H54 (cell line): ENCODE data around the gene MAP2K5.

Experiments used
- DNase-seq: peaks from one replicate; pipeline ENCODE4 v3.0.0; 2011; ENCODE audit warnings: low spot score, mixed read lengths; ENCODE audit not compliant: insufficient read length
- FAIRE-seq: peaks from 3 replicates; lab custom pipeline; 2011; peaks lifted over from hg19 to GRCh38; lab: Jason Lieb, UNC
- POLR2A ChIP-seq: IDR thresholded peaks from 2 replicates; pipeline ENCODE4 v1.6.1; 2011; ENCODE audit warnings: low read depth, mild to moderate bottlenecking, low read length

MAP2K5 gene

DNA sequence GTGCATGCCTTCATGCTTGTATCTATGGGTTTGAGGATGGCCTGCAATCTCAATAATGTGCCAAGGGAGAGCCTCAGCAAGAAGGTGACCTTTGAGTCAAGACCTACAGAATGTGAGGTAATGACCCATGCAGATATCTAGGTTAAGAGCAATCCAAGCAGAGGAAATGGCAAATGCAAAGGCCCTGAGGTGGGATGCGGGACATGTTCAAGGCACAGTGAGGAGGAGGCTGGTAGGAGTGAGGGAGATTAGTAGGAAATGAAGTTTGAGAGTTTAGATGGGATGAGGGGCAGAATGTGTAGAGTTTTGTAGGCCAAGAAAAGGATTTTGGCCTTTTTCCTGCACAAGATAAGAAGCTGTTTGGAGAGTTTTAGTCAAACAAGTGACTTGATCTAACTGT lies 4.7 kb upstream of the MAP2K5 start:
- TF ChIP-seq POLR2A: no peak
- DNase-seq (no peak), FAIRE-seq (no peak)

DNA sequence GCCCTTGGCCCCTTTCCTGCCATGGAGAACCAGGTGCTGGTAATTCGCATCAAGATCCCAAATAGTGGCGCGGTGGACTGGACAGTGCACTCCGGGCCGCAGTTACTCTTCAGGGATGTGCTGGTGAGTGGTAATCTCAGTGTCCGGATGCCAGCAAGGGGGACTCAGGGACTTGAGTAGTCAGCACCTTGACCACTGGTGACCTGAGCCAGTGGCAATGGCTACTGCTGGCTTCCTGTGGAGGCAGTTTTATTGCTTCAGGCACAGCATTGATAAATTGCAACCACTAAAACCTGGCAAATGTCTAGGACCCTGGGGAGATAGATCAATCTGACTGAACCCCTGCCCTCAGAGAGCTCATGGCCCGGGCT lies 830 bp downstream of the MAP2K5 start:
- no peak for TF ChIP-seq POLR2A
- no peak for FAIRE-seq

DNA sequence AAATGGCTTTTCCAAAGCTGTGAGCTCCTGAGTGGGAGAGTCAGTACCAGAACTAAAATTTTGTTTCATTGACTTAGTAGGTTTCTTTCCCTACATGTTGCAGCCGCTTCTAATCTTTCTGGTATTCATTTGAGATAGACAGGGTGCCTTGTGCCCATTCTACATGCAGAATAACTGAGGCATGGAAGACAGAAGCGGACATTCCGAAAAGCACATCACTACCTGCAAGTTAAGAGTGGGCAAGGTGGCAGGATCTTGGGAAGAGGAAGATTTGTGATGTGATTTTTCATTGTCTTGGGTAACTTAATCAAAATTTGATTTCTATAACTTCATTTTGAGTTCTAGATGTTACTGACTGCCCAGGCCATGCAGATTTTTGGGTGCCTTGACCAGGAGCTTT lies 2.0 kb downstream of the MAP2K5 start:
- FAIRE-seq (no peak), DNase-seq (no peak)
- no peak for TF ChIP-seq POLR2A

More for the DNA sequence above, 830 bp downstream of the MAP2K5 start:
- DNase-seq: no peak

DNA sequence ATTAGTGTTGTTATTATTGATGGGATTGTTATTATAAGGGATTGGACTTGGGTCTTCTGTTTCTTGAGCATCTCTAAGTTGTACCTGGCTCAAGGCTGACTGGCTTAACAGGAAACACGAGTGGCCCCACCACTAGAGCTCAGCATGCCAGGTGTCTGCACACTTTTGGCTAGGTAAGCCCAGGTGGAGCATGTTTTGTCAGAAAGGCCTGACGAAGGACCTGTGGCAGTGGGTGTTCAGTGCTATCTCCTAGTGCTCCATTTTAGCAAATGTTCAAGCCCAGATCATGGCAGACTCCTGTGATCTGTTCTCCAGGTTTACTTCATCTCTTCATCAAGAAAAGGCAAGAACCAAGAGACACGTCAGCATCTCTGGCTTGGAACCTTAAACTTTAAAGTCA lies 3.4 kb downstream of the MAP2K5 start:
- FAIRE-seq (no peak), DNase-seq (no peak)
- TF ChIP-seq POLR2A: no peak

DNA sequence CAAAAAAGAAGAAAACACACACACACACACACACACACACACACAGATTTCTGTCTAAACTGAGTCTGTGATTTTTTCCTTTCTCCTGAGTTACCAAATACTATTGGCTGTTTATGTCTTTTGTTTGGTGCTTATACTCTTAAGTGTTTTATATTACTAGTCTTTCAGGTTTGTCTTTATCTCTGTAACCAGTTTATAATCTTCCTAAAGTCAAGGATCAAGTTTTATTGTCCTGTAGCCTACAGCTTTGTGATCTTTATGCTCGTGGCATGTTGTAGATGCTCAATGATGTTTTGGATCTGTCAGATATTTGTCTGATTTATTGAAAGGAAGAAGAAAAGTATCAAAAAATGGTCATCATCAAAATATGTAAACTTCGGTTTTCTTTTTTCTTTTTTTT lies 4.6 kb downstream of the MAP2K5 start:
- no peak for DNase-seq
- no peak for FAIRE-seq
- TF ChIP-seq POLR2A: no peak

DNA sequence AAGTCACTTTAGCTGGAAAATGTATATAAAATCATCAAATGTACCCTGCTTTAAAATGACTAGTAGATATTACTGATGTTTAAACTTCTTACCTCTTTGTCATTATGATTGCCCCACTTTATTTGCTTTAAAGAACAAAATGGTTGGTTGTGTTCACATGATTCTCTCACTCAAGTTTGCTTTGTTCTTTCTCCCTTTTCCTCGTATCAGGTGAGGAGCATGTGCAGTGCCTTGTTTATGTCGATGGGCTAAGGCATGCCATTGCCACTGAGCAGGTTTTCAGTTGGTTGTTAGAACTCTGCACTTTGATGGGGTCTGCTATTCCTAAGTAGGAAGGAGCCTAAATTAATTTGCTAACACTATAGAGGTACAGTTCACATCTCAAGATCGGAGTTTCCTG lies 5.3 kb downstream of the MAP2K5 start:
- DNase-seq (no peak), FAIRE-seq (no peak)
- TF ChIP-seq POLR2A: no peak

DNA sequence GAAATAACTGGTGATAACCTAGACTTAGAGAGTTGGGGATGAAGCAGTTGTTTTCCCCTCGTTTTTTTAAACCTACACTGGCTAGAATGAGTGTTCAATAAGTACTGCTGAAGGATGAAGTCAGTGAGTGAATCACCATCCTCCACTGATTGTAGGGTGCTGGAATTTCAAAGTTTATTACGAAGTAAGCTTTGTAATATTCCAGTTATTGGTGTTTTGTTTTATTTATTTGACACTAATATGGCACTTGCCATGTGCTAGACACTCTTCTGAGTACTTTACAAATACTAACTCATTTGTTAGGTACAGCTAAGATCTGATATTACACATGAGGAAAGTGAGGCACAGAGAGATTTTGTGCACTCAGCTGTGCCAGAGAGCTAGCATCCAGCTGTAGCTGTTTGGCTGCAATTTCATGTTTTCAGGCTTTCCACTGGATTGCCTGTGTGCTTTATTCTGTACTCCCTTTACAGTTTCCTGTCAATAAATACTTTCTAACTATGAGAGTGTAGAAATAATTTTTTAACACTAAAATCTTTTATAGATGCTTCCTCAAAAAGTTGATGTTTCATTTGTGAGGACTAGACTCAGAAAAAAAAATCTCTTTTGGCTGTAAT lies 5.8 kb downstream of the MAP2K5 start:
- no peak for TF ChIP-seq POLR2A
- DNase-seq (no peak), FAIRE-seq (no peak)

DNA sequence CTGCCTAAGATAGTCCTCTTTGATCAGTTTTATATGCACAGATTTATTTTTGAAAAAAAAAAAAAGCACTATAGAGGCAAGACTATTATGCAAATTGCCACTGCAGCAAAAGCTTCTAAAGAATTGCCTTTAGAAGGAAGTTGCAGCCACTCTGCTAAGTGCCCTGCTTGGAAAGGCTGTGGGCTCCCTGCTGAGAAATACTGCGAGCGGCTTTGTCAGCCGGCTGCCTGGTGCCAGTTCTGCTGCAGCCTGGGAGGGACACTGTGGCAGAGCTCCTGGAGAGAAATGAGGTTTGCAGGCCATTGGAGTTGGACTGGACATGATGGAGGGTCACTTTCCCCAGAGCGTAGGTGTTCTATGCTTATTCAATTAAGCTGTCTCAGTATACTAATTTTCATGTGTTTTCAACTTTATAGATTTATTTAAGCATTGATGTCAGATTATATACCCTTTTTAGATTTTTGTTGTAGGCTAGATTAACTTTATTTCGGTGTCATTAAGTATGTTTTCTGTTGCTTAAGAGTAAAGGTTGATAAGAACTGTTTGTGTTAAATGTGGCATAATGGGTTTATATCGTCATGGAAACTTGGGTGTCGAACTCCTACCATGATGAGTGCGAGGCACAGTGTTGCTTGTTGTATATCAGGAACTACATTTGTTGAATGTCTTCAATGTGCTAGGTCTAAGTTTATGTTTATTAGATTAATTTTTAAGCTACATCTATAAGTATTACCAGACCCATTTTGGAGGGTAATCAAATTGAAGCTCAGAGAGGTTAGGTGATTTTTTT lies 6.6 kb downstream of the MAP2K5 start:
- no peak for DNase-seq
- TF ChIP-seq POLR2A: no peak
- FAIRE-seq: peak; percentile 53

DNA sequence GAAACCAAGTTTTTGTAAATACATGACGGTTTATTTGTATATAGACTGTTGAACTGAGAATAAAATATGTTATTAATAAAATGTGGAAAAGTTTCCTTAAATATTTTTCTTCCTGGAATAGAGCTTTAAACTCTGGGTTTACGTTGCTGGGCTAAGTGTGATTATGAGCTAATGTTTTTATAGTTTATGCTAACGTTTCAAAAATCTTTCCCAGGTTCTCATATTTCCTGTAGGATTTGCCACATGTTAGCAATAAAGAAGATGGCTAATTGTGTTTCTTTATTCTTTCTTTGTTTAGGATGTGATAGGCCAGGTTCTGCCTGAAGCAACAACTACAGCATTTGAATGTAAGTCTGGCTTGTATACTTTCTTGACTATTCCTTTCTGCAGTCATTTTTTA lies 7.2 kb downstream of the MAP2K5 start:
- DNase-seq: no peak
- no peak for FAIRE-seq

DNA sequence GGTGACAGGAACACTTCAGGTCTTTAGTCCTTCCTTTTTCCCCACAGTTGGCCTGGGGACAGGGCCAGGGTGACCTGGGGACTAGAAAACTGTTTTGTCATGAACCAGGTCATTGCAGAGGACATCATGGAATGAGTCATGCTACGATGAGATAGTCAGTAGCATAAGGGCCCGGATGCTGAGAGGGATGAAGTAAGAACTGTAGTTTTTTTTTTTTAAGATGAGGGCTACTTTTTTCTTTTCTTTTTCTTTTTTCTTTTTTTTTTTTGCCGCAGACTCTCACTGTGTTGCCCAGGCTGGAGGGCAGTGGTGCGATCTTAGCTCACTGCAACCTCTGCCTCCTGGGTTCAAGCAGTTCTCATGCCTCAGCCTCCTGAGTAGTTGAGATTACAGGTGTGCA lies 8.0 kb downstream of the MAP2K5 start:
- TF ChIP-seq POLR2A: no peak
- FAIRE-seq (no peak), DNase-seq (no peak)

More for the DNA sequence above, 7.2 kb downstream of the MAP2K5 start:
- no peak for TF ChIP-seq POLR2A

DNA sequence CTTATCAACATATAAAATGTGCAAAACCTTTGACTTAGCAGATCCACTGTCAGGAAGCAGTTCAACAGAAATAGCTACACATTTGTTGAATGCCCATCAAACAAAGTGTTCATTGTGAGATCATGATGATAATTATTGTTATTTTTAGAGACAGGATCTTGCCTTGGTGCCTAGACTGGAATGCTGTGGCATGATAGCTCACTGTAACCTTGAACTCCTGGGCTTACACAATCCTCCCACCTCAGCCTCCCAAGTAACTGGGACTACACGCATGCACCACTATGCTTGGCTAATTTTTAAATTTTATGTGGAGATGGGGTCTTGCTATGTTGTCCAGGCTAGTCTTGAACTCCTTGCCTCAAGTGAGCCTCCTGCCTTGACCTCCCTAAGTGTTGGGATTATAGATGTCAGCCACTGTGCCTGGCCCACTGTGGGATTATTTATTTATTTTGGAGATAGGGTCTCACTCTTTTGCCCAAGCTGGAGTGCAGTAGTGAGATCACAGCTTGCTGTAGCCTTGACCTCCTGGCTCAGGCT lies 8.8 kb downstream of the MAP2K5 start:
- DNase-seq: no peak
- no peak for FAIRE-seq
- TF ChIP-seq POLR2A: no peak

DNA sequence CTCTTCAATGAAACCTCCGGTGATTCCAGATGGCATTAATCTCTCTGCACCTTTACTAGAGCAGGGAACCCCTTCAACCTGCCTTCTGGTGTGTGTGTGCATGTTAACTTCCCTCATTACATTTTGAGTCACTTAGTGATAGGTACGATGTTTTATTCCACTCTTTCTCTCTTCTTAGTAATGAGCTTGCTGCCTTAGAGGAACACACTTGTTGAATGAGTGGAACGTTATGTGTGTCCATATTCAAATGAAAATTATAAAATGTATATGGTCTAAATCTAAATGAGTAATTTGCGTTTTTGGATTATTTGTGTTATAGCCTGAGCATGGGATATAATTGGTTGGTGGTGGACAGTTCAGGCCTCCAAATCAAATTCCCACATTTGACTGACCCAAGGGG lies 12.1 kb downstream of the MAP2K5 start:
- FAIRE-seq: no peak
- no peak for DNase-seq

DNA sequence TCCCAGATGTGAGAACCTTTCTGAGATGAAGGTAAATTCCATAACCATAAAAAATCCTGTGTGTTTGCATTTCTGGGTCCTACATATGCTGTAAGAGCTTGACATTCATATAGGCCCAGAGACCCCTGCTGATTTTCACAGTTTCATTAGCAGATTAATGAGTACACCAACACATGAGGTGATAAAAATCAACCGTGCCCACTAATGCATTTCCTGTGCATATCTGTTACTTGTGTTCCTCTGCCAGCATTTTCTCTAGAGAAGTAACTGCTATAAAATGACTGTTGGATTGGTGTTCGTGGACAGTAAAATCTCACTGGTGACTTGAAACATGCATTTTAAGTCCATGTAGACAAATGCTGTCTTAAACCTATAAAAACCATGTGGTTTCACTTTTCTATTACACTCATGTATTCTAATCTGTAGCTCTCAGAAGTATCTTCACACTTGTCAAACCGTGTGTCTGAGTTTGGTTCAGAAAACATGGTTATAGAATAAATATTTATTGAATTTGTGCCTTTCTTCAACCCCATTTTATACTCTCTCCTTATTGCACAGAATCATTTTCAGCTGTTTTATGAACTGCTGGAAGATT lies 14.6 kb downstream of the MAP2K5 start:
- no peak for TF ChIP-seq POLR2A
- no peak for DNase-seq
- FAIRE-seq: no peak

More for the DNA sequence above, 12.1 kb downstream of the MAP2K5 start:
- no peak for TF ChIP-seq POLR2A

DNA sequence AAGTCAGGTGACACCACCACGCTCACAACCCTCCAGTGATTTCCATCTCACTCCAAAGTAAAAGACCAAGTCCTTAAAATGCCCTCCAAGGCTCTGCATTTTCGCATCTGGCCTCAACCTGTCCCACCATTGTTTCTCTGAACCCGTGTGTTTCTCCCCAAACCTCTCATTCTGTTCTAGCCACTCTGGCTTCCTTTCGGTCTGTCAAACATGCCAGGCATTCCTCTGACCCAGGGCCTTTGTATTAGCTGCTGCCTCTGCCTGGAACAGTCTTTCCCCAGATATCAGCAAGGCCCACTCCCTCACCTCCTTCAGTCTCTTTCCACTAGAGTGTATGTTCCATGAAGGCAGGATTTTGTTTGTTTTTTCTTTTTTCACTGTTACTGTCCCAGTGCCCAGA lies 16.0 kb downstream of the MAP2K5 start:
- TF ChIP-seq POLR2A: no peak
- FAIRE-seq: no peak
- no peak for DNase-seq
